GM19328 (cell line): Measurements from ENCODE around the gene ANKS1A.

ENCODE experiments used
- ATAC-seq: cut with Tn5 transposase; IDR thresholded peaks from one replicate; pipeline ENCODE4 v1.9.1; 2021; ENCODE audit warnings: mild to moderate bottlenecking, moderate library complexity; ENCODE audit not compliant: unreplicated experiment

The ANKS1A gene

DNA sequence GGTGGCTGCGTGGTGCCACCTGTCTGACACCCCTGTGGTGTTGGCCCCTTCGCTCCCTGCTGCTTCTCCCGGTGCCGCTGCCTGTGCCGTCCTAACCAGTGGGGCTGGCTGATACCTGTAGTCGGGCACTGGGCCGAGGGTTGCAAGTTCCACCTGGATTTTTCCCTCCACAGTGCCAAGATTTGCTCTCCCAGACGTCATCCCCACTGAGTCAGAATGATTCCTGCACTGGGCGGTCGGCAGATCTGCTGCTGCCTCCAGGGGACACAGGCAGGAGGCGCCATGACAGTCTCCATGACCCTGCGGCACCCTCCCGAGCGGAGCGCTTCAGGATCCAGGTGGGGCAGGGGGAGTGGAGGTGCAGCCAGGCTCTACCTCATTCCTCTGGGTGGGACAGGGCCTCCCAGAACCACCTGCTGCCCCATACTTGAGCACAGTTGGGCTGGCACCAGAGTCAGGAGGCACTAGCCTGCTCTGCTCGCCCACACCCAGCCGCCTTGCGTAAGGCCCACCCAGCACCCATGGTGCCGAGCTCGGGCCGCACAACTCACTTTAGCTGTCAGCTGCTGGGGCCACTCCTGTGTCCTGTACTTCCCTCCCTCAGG is 191.9 kb downstream of the ANKS1A start:
- ATAC-seq, result no peak

DNA sequence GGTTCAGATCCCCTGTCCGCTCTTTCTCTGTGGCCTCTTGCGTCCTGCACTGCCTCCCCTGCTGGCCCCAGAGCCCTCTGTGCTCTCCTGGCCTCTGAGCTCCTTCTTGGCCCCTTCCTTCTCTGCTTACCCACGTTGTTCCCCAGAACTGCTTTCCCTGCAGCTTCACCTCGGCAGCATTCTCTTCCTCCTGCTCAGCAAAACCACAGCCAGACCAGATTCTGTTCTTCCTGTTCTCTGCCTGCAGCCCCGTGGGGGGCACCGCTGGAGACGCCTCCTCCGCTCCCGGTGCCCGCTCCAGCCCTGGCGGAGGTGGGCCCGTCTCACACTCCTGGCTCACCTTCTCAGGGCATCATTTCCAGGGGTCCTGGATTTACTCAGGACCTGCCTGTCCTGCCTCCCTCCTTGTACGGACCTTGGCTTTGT is 192.4 kb downstream of the ANKS1A start:
- no peak for ATAC-seq

DNA sequence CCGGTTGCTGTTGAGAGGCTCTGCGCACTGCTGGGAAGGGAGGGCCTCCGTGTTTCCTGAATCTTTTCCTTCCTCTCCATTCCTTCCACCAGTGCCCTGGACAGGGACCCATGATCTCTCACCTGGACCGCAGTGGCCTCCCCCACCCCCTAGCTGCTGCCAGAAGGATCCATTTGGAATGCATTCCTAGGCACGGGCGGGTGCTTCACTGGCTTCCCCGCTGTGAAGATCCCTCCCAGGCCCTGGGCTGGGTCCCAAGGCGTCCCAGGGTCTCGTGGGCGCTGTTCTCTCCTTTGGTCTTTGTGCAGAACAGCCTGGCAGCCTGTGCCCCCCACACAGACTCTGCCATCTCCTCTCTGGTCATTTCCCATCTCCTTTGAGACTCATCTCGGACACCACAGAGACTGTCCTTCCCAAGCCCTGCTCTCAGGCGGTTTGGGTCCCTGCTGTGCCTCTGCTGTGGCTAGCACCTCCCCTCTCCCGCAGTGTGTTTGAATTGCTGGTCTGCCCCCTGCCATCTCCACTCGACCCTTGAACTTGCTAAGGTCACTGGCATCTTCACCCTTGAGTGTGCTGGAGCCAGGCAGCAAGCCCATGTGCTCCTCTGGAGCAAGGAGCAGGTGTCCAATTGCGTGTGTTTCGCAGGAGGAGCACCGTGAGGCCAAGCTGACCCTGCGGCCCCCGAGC is 193.1 kb downstream of the ANKS1A start:
- no peak for ATAC-seq

DNA sequence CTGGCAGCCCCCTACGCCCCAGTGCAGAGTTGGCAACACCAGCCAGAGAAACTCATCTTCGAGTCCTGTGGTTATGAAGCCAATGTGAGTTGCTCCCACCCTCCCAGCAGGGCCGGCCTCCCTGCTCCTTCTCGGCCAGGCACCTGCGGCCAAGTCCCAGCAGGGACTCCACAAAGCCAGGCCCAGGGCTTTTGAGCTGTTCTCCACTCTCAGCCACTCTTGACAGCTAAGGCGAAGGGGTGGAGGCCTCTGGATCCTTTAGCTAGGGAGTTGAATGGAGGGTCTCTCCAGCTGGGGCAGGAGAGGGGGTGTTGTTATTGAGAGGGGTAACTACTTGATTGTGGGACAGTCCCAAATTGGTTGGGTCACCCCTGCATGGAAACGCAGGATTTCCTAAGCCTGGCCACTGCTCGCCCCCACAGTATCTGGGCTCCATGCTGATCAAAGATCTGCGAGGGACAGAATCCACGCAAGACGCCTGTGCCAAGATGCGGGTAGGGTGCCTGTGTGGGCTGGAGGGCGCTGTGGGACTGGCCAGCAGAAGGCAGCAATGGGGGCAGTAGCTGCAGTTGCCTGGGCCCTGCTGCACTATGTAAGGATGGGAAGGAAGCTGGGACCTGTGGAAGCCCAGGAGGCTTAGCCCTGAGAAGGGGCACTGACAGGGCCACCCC is 193.8 kb downstream of the ANKS1A start:
- ATAC-seq, result no peak

DNA sequence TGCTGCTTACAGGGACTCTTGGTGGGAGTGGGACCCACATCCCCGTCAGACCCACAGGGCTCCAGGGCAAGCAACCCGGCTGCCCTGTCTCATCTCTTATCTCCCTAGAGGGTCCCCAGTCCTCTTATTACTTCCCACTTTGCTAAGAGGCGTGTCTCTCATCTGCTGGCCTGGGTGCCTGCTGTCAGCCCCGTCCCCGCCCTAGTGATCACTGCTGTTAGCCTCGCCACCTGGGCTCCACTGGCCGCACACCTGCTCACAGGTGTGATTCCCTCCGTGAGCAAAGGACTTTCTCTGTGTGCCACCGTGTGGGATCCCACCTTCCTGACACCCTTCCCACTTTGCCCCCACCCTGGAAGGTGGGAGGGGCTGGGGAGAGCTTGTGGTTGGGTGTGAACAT is 194.5 kb downstream of the ANKS1A start:
- ATAC-seq, result no peak

DNA sequence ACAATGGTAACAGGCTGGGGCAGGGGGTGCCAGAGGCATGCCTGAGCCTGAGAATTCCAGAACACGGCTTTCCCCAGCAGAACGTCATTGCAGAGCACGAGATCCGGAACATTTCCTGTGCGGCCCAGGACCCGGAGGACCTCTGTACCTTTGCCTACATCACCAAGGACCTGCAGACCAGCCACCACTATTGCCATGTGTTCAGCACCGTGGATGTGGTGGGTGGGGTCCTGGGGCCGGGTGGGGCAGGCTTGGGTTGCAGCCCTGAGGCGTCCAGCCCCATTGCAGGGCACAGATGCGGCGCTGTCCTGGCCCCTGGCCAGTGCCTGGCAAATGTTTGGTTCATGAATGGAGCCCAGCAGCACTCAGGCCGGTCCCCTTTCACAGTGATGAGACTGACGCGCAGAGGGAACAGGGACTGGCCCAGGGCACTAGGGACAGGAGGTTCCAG is 195.0 kb downstream of the ANKS1A start:
- ATAC-seq, result no peak

DNA sequence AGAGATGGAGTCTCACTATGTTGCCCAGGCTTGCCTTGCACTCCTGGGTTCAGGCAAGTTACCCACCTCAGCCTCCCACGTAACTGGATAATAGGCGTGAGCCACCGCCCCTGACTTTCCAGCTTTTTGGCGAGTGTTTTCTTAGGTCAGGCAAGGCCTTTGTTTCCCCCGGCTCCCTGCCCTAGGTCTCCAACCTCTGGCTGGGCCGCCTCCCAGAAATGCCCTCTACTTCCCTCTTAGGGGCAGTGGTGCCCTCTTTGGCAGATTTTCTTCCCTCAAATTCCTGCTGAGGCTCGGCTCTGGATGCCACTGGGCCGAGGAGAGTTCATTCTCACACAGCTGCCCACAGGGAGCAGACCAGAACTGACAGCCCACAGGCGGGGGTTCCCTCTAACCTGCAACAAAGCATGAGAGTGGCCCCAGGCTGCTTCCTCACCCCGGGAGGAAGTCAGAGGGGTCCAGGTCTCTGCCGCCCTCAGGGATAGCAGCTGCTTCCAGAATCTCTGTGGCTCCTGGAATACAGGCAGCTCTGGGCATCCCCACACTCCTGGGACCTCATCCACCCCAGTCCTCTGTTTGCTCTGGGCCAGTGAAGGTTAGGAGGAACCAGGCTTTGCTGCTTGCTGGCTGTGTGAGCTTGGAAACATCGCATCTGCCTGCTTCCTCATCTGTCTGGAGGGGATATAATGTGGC is 195.6 kb downstream of the ANKS1A start:
- ATAC-seq, result no peak

DNA sequence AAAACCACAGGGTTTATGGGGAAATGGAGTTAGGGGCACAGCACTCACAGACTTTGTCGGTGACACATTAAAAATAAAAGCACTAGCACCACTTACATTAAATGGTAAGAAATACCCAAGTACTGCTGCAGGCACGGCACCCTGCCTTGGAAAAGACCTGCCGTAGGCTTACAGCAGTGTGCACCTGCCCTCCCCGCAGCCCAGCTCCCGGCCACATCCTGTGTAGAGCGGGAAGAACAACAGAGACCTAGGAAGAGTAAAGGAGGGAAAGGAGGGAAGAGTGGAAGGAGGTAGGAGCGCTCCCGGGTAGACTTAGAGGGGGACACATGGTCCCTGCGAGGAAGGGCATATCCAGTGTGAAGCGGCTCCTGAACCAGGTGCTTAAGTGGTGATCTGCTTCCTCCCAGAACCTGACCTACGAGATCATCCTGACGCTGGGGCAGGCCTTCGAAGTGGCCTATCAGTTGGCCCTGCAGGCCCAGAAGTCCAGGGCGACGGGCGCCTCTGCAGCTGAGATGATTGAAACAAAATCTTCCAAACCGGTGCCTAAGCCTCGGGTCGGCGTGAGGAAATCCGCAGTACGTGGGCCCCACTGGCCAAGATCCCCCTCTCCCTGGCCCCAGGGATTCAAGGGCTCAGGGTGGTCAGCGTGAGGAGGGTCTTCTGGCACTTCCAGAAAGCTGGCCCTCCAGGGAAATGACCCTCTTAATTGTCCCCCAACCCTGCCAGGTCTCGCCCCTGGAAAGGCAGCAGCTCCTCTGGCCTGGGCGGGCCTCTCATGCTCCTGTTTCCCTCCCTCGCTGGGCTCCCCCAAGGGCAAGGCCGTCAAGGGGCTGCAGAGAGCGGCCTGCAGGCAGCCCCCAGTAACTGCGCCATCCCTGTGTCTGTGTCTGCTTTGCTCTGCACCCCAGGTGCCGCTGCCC is 196.6 kb downstream of the ANKS1A start:
- ATAC-seq, result no peak

DNA sequence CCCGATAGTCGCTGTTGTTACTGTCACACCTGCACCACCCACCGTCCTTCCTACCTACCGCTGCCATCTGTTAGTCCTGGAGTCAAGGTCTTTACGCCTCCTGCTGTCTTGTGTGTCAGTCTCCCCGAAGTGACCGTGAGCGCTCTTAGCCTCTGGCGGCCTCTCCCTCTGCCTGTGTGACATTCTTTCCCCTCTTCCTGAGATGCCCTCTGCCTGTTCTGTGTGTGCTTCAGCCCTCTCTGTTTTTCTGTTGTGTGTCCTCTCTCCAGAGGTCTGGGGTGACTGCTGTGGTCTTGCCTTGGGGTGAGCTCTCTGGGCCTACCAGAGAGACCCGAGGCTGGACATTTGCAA is 197.2 kb downstream of the ANKS1A start:
- no peak for ATAC-seq

DNA sequence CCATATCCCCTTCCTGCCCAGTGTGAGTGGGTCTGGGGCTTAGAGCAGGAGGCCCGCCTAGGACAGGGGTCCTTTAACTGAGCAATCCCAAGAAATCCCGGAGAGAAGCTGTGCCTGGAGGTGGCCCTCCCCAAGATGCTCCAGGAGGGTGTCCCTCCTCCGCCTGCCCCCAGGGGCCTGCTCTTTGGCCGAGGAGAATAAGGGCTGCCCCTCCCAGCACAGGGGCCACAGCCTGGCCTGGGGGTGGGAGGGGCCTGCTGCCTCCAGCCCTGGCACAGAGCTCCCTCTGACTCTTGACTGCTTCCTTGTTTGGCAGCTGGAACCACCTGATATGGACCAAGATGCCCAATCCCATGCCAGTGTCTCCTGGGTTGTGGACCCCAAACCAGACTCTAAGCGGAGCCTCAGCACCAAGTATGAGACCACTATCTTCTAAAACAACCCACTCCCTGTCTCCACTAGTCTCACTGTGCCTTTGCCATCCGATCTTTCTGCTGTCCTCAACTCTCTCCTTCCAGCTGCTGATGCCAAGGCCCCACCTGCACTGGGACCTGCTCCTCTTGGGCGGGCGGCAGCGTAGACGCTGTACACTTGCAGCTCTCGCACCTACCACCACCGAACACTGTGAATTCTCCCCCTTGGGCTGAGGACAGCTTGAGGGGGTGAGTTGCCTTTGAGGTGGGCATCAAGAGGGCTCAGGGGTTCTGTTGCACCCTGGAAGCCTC is 197.7 kb downstream of the ANKS1A start:
- ATAC-seq, result no peak

DNA sequence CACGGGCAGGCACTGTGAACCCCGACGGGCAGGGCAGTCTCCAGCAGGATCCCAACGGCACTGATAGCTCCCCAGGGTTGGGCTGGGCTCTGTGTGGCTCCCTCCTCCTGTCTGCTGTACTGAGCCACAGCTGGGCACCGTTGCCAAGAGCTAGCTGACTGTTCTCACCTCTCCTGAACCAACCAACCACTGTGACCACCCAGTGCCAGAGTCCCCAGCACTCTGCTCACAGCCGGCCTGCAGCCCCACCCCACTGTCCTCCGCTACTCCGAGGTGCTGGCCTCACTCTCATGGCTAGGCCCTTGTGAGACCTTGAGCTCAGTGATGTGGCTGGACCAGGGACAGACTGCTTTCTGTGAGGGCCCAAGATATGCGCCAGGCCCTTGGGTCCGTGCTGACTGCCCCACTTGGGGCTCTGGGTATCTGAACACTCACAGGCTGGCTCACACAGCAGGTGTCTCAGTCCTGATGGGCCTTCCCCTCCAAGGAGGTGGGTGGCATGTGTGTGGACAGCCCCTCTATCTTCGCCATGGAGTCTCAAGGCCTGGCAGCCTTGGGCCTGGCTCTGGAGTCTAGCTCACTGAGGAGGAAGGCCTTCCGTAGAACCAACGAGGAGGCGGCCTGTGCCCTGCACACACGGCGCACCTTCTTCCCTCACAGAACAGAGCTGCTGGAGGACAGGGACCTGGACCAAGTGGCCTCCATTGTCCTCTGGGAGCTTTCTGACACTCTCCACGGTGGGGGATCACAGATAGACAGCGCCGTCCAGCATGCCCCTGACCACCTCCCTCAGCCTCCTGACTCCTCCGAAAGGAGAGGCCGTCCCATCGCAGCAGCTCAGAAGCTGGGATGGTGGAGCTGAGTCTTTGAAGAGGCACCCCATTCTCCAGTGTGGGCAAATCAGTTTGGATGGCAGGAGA is 198.6 kb downstream of the ANKS1A start:
- no peak for ATAC-seq

DNA sequence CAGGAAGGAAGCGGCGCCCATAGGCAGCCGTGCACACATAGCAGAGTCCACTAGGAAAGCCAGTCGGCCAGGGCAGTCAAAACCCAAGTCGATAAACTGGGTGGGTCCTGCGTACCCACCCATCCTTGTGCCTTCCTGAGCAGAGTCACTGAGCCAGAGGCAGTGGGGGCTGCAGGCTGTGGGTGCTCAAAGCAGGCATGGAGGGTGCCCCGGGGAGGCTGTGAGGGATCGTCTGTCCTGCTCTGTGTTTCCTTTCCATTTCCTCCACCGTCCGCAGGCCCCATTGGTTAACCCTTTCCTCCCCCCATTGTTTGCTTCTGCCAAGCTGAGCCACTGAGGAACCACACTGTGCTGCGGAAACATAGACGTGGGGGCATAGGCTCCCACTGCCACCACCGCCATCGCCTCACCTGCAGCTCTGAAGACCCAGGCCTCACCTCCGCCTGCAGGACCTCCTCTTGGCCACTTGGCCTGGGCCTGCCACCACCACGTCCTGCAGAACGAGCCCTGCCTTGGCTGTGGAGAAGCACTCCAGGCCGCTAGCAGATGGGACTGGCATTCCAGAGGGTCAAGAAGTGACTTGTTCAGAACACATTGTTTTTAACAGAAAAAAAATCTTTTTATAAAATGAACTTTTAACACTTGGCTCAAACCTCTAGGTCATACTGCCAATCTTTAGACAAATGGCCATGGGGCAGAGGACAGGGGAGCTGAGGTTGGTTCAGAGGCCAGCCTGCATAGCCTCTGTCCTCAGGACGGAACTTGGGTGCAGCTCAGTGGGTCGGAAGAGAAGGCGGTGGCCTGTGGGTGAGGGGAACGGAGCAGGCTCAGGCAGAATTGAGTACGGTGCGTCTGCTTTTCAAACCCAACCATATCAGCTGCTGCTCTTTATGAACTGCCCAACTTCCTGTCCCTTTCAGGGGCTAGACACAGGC is 199.5 kb downstream of the ANKS1A start:
- ATAC-seq, result no peak

DNA sequence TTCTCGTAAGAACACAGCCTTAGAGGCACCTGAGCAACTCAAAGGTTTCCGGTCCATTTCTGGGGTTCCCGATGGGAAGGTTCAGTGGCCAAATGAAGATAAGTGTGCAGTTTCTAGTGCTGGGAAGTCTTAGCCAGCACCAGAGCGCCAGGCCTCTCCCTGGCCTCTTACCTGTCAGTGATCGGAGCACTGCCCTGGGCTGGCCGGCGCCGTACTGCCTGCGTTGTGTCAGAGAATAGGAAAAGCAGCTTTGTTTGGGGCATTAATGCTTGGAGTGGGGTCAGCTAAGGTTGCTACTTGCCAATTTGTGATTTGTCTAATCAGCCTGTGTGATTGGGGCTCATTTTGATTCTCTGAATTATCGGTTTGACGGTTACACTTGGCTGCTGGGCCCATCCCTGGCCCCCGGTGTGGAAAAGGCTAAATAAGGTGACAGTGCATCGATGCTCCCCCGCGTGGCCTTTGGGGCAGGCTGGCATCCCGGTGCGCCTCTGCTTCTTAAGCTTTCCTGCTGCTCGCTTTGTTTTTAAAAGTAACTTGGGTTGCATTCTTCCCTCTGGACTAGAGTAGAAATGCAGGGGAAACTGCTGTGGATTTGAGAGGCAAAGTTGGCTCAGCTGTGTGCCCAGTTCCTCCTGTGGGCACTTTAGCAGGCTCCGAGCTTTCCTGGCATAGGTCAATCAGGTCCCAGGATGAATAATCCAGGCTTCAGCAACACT is 200.3 kb downstream of the ANKS1A start:
- ATAC-seq, result no peak

DNA sequence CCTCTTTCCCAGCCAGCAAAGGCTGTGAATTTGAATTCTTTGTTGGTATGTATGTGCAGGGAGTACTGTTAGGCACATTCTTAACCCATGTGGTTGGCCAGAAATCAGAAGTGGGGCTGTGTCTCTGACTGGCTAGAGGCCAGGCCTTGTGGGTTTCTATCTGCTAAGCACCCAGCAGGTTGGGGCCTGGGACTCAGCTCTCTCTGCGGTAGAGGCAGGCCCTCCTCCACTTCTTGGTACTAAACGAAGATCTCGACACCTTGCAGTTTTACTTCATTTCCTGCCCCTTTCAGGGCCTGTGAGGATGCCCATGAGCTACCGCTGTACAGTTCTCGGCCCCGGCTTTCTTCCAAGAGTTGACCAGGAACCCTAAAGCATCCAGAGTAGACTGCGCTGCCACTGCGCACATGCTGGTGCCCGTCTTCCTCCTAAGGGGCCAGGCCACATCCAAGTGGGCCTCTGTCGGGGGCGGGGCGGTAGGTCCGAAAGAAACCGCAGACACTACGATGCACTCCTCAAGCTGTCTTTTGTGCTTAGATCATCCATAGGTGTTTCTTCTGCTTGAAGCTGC is 201.0 kb downstream of the ANKS1A start:
- no peak for ATAC-seq

DNA sequence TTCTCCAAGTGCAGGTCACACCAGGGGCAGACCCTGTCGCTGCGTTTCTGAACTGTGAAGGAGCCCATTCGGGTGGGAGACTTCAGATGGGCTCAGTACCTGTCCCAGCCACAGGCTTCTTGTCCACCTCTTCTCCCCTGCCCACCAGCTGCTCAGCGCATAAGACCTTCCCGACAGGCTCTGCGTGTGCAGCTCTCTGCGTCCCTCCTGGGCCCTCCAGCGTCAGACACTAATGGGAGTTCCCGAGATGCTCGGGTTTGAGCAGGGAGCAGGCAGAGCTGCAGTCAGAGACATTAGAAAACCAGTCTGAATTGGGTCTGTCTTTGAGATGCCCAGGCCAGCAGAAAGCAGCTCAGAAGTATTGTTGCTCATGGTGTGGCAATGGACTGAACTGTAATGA is 201.7 kb downstream of the ANKS1A start:
- ATAC-seq, result no peak

DNA sequence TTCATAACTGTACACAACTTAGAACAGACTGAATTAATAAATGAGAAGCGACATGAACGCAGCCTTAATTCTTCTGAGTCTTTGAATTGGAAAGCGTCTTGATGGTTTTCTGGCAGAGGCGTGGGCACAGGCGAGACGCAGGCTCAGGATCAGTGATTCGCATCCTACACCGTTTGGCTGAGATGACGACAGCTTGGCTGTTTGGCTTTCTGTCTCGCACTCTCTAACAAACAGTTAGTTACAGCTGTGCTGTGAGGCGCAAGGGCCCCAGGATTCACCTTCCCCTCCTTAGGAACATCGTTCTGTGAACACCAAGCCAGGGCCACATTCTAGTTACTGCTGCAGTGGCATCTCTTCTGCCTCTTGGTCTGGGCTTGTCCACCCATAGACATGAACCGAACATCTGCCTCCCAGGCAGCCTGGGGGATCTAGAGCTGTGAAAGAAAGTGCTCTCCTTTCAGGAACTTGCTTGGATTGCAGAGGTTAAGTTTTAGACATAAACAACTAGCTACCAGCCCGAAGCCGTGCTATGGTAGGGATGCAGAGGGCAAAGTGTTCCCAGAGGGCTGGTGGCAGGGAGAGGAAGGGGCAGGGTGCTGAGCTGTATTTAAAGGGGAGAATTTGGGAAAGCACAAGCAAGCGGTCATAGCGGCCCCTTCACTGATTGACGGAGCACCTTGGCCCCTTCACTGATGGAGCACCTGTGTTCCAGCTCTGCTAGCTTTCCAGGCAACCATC is 202.5 kb downstream of the ANKS1A start:
- no peak for ATAC-seq
